ENCODE results near the gene GSTT2. TPM values are rescaled to one million over a fixed set of nuclear protein-coding genes. Genes with fewer than 3 reads are reported as not detected.

The GSTT2 gene
- total RNA-seq, 1 donor from 2014 or later: not detected

DNA sequence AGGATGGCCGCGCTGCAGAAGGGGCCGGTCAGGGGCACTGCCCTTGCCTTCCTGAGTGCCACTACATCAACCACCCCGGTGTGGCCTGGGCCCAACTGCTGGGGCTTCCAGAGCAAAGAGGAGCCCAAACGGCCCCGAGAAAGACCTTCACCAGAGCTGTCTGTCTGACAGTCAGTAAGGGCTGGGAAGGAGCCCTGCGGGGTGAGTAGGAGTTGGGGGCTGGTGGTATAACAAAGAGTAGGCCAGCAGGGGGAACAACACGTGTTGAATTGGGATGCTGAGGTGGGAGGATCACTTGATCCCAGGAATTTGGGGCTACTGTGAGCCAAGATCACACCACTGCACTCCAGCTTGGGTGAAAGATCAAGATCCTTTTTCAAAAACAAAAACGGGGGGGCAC lies 21.4 kb downstream of the GSTT2 start:
- H3K9me3 ChIP-seq: no peaks in the 10 kb centered on the region
- no peaks in the 10 kb centered on the region for H3K27me3 ChIP-seq
- intact Hi-C loops (cut with DNase I): no loop called here
- no peaks in the 10 kb centered on the region for H3K4me1 ChIP-seq
- no peak overlapping the region for H3K4me3 ChIP-seq
- H3K36me3 ChIP-seq: no peaks in the 10 kb centered on the region
- no peak for DNase-seq (ENCODE audit: extremely low spot score in 2 of 2)
- H3K27ac ChIP-seq: no peak overlapping the region
- TF ChIP-seq POLR2A (IDR thresholded peaks at IDR 0.05) (no peak), CTCF (IDR thresholded peaks at IDR 0.05) (no peak), POLR2AphosphoS5 (IDR thresholded peaks at IDR 0.05; ENCODE audit: insufficient read depth in 1 of 2, low read depth in 1 of 2) (no peak)

GRCh38 chr22:24002272-24002671 lies 22.3 kb downstream of the GSTT2 start:
- no peaks in the 10 kb centered on the region for H3K9me3 ChIP-seq
- no peak overlapping the region for H3K27ac ChIP-seq
- no peaks in the 10 kb centered on the region for H3K4me1 ChIP-seq
- DNase-seq (ENCODE audit: extremely low spot score in 2 of 2): no peak
- intact Hi-C loops (cut with DNase I): no loop called here
- H3K36me3 ChIP-seq: no peaks in the 10 kb centered on the region
- TF ChIP-seq CTCF (IDR thresholded peaks at IDR 0.05) (no peak), POLR2A (IDR thresholded peaks at IDR 0.05) (no peak), POLR2AphosphoS5 (IDR thresholded peaks at IDR 0.05; ENCODE audit: insufficient read depth in 1 of 2, low read depth in 1 of 2) (no peak)
- no peak overlapping the region for H3K4me3 ChIP-seq
- no peaks in the 10 kb centered on the region for H3K27me3 ChIP-seq

DNA sequence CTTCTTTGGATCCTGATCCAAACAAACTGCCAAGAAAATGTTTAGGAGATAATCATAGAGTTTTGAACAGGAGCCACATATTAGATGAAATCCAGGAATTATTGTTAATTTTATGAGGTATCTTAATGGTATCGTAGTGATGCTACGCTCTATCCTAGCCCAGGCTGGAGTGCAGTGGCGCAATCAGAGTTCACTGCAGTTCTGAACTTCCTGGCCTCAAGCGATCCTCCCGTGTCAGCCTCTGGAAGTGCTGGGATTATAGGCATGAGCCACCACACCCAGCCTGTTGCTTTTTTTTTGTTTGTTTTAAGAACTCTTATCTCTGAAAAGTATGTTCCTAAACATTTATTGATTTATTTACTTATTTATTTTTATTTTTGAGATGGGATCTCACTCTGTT lies 22.9 kb downstream of the GSTT2 start:
- H3K4me1 ChIP-seq: no peaks in the 10 kb centered on the region
- TF ChIP-seq CTCF (IDR thresholded peaks at IDR 0.05) (no peak), POLR2AphosphoS5 (IDR thresholded peaks at IDR 0.05; ENCODE audit: insufficient read depth in 1 of 2, low read depth in 1 of 2) (no peak), POLR2A (IDR thresholded peaks at IDR 0.05) (no peak)
- no peak for DNase-seq (ENCODE audit: extremely low spot score in 2 of 2)
- H3K36me3 ChIP-seq: no peaks in the 10 kb centered on the region
- H3K27me3 ChIP-seq: no peaks in the 10 kb centered on the region
- intact Hi-C loops (cut with DNase I): no loop called here
- H3K27ac ChIP-seq: no peak overlapping the region
- no peaks in the 10 kb centered on the region for H3K9me3 ChIP-seq
- H3K4me3 ChIP-seq: no peak overlapping the region

GRCh38 chr22:24003887-24004286 lies 24.0 kb downstream of the GSTT2 start:
- Histone ChIP-seq H3K4me1 (no peaks in the 10 kb centered on the region), H3K27me3 (no peaks in the 10 kb centered on the region), H3K9me3 (no peaks in the 10 kb centered on the region), H3K36me3 (no peaks in the 10 kb centered on the region), H3K4me3 (no peak overlapping the region), H3K27ac (no peak overlapping the region)
- intact Hi-C loops (cut with DNase I): no loop called here
- TF ChIP-seq CTCF (IDR thresholded peaks at IDR 0.05) (no peak), POLR2A (IDR thresholded peaks at IDR 0.05) (no peak), POLR2AphosphoS5 (IDR thresholded peaks at IDR 0.05; ENCODE audit: insufficient read depth in 1 of 2, low read depth in 1 of 2) (no peak)
- DNase-seq (ENCODE audit: extremely low spot score in 2 of 2): no peak

DNA sequence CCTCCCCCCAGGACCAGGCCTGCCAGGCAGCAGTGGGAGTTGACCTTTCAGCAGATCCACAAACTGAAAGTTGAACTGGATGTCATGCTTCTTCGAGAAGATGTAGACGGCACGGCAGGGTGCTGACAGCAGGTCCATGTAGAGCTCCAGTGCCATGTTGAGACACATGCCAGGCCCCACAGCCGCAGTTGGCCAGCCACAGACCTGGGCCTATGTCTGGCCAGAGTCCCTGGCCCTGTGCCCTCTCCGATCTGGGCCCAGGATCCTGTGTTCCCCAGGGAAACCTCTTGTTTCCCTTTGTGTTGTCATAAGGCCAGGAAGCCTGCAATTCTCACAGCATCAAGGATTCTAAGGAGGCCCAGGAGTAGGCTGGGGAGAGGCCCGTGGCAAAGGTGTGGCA lies 25.3 kb downstream of the GSTT2 start, which contains the start of gene GSTT4:
TSS of gene GSTT4 (minus strand) at position 253 of the 400 bp plus-strand sequence. CDS start at position 156, 97 bp downstream.
- no peak within 1 kb of the TSS for H3K27ac ChIP-seq
- H3K9me3 ChIP-seq: no peaks in the 10 kb centered on the region
- H3K27me3 ChIP-seq: no peaks in the 10 kb centered on the region
- TF ChIP-seq POLR2A (IDR thresholded peaks at IDR 0.05): no peak
- no peaks in the 10 kb centered on the region for H3K4me1 ChIP-seq
- H3K36me3 ChIP-seq: no peaks in the 10 kb centered on the region
- intact Hi-C loops (cut with DNase I): loop anchor here (5.0 kb wide), 1 partner anchor 68 kb away; no protein-coding TSS in a partner anchor
- no peak for DNase-seq (ENCODE audit: extremely low spot score in 2 of 2)
- no peak within 1 kb of the TSS for H3K4me3 ChIP-seq
